IPS-15b (cell line): Measurements from ENCODE around the gene BPIFB1.

ENCODE experiments used
- H3K27me3 ChIP-seq: one replicate; pipeline ENCODE4 v1.6.1; 2013; ENCODE audit warnings: low read length; ENCODE audit not compliant: control insufficient read depth, insufficient read depth
- H3K36me3 ChIP-seq: one replicate; pipeline ENCODE4 v1.6.1; 2013; ENCODE audit warnings: low read length; ENCODE audit not compliant: control insufficient read depth, insufficient read depth
- H3K4me1 ChIP-seq: one replicate; pipeline ENCODE4 v1.6.1; 2013; ENCODE audit warnings: mild to moderate bottlenecking, low read length; ENCODE audit not compliant: control insufficient read depth, insufficient read depth
- H3K4me3 ChIP-seq: one replicate; pipeline ENCODE4 v1.5.1; 2013; ENCODE audit warnings: low read depth, low read length
- H3K9ac ChIP-seq: one replicate; pipeline ENCODE4 v1.6.1; 2013; ENCODE audit warnings: low read depth, mild to moderate bottlenecking, low read length
- H3K9me3 ChIP-seq: one replicate; pipeline ENCODE4 v1.6.1; 2013; ENCODE audit warnings: mild to moderate bottlenecking, low read length; ENCODE audit not compliant: control insufficient read depth, insufficient read depth

Gene BPIFB1

GRCh38 chr20:33284284-33284683 is 1.3 kb downstream of the BPIFB1 start:
- Histone ChIP-seq H3K36me3 (no peaks in the 10 kb centered on the region), H3K4me1 (no peaks in the 10 kb centered on the region), H3K9me3 (no peaks in the 10 kb centered on the region), H3K27me3 (no peaks in the 10 kb centered on the region), H3K9ac (no peak overlapping the region), H3K4me3 (no peak overlapping the region)

GRCh38 chr20:33284937-33285336 is 1.9 kb downstream of the BPIFB1 start:
- no peaks in the 10 kb centered on the region for H3K36me3 ChIP-seq
- H3K27me3 ChIP-seq: no peaks in the 10 kb centered on the region
- no peaks in the 10 kb centered on the region for H3K9me3 ChIP-seq
- H3K4me3 ChIP-seq: no peak overlapping the region
- H3K9ac ChIP-seq: no peak overlapping the region
- no peaks in the 10 kb centered on the region for H3K4me1 ChIP-seq

GRCh38 chr20:33285861-33286495 is 3.0 kb downstream of the BPIFB1 start:
- Histone ChIP-seq H3K27me3 (no peaks in the 10 kb centered on the region), H3K9me3 (no peaks in the 10 kb centered on the region), H3K4me3 (no peak overlapping the region), H3K4me1 (no peaks in the 10 kb centered on the region), H3K9ac (no peak overlapping the region), H3K36me3 (no peaks in the 10 kb centered on the region)

- no peaks in the 10 kb centered on the region for H3K27me3 ChIP-seq
- H3K36me3 ChIP-seq: no peaks in the 10 kb centered on the region
- no peak overlapping the region for H3K4me3 ChIP-seq
- H3K9ac ChIP-seq: no peak overlapping the region
- H3K9me3 ChIP-seq: no peaks in the 10 kb centered on the region
- no peaks in the 10 kb centered on the region for H3K4me1 ChIP-seq
Observed at GRCh38 chr20:33287884-33288283, 4.9 kb downstream of the BPIFB1 start.

- H3K9ac ChIP-seq: no peak overlapping the region
- no peak overlapping the region for H3K4me3 ChIP-seq
- H3K27me3 ChIP-seq: no peaks in the 10 kb centered on the region
- no peaks in the 10 kb centered on the region for H3K36me3 ChIP-seq
- H3K9me3 ChIP-seq: no peaks in the 10 kb centered on the region
- no peaks in the 10 kb centered on the region for H3K4me1 ChIP-seq
Observed at GRCh38 chr20:33290852-33291251, 7.8 kb downstream of the BPIFB1 start.

GRCh38 chr20:33291416-33291815 is 8.4 kb downstream of the BPIFB1 start:
- Histone ChIP-seq H3K36me3 (no peaks in the 10 kb centered on the region), H3K9me3 (no peaks in the 10 kb centered on the region), H3K4me3 (no peak overlapping the region), H3K9ac (no peak overlapping the region), H3K27me3 (no peaks in the 10 kb centered on the region), H3K4me1 (no peaks in the 10 kb centered on the region)

- Histone ChIP-seq H3K4me3 (no peak overlapping the region), H3K27me3 (no peaks in the 10 kb centered on the region), H3K9me3 (no peaks in the 10 kb centered on the region), H3K36me3 (no peaks in the 10 kb centered on the region), H3K4me1 (no peaks in the 10 kb centered on the region), H3K9ac (no peak overlapping the region)
Observed at GRCh38 chr20:33291830-33292355, 8.9 kb downstream of the BPIFB1 start.

- H3K9ac ChIP-seq: no peak overlapping the region
- no peaks in the 10 kb centered on the region for H3K4me1 ChIP-seq
- H3K27me3 ChIP-seq: no peaks in the 10 kb centered on the region
- no peaks in the 10 kb centered on the region for H3K9me3 ChIP-seq
- no peak overlapping the region for H3K4me3 ChIP-seq
- no peaks in the 10 kb centered on the region for H3K36me3 ChIP-seq
Observed at GRCh38 chr20:33296206-33296605, 13.2 kb downstream of the BPIFB1 start.

- H3K36me3 ChIP-seq: no peaks in the 10 kb centered on the region
- H3K9me3 ChIP-seq: no peaks in the 10 kb centered on the region
- no peak overlapping the region for H3K9ac ChIP-seq
- no peaks in the 10 kb centered on the region for H3K4me1 ChIP-seq
- H3K27me3 ChIP-seq: no peaks in the 10 kb centered on the region
- H3K4me3 ChIP-seq: no peak overlapping the region
Observed at GRCh38 chr20:33298391-33298790, 15.4 kb downstream of the BPIFB1 start.

- Histone ChIP-seq H3K4me1 (no peaks in the 10 kb centered on the region), H3K27me3 (no peaks in the 10 kb centered on the region), H3K9me3 (no peaks in the 10 kb centered on the region), H3K9ac (no peak overlapping the region), H3K4me3 (no peak overlapping the region), H3K36me3 (no peaks in the 10 kb centered on the region)
Observed at GRCh38 chr20:33299111-33299603, 16.1 kb downstream of the BPIFB1 start.

GRCh38 chr20:33301192-33301930 is 18.3 kb downstream of the BPIFB1 start:
- Histone ChIP-seq H3K9ac (no peak overlapping the region), H3K27me3 (no peaks in the 10 kb centered on the region), H3K4me1 (no peaks in the 10 kb centered on the region), H3K9me3 (no peaks in the 10 kb centered on the region), H3K4me3 (no peak overlapping the region), H3K36me3 (no peaks in the 10 kb centered on the region)

- Histone ChIP-seq H3K4me3 (no peak overlapping the region), H3K4me1 (no peaks in the 10 kb centered on the region), H3K9me3 (no peaks in the 10 kb centered on the region), H3K9ac (no peak overlapping the region), H3K36me3 (no peaks in the 10 kb centered on the region), H3K27me3 (no peaks in the 10 kb centered on the region)
Observed at GRCh38 chr20:33303595-33303994, 20.6 kb downstream of the BPIFB1 start.
